Effector memory CD8-positive, alpha-beta T cell (primary cell): ENCODE data around the gene MSL1.
"Not testable (repeated sequence)": the region's sequence is repeated elsewhere in the genome, so short reads cannot be mapped to it uniquely, and the experiment has no call there.

Experiments used
- ATAC-seq: fragments of 150-1000 bp; cut with Tn5 transposase; replicated peaks from 2 replicates; pipeline ENCODE4 v1.10.0; 2021; ENCODE audit warnings: mild to moderate bottlenecking, moderate library complexity
- DNase-seq, 3 experiments: peaks; one replicate each; pipeline ENCODE4 v3.0.0; 2021
- H3K27ac Mint-ChIP-seq, 2 donors: one replicate each; pipeline ENCODE4 v1.8.0; 2022; ENCODE audit warnings: mild to moderate bottlenecking in 2 of 2, mixed read lengths in 2 of 2, moderate library complexity in 2 of 2
- H3K27me3 Mint-ChIP-seq, 2 donors: one replicate each; pipeline ENCODE4 v1.8.0; 2022; ENCODE audit warnings: mixed read lengths in 2 of 2
- H3K36me3 Mint-ChIP-seq: one replicate; pipeline ENCODE4 v1.8.0; 2022; ENCODE audit warnings: mild to moderate bottlenecking, moderate library complexity, mixed read lengths; ENCODE audit not compliant: insufficient read depth
- H3K4me1 Mint-ChIP-seq, 2 donors: one replicate each; pipeline ENCODE4 v1.8.0; 2022; ENCODE audit warnings: low read depth in 2 of 2, mixed read lengths in 2 of 2
- H3K4me3 Mint-ChIP-seq, 2 donors: one replicate each; pipeline ENCODE4 v1.8.0; 2022; ENCODE audit warnings: mild to moderate bottlenecking in 2 of 2, mixed read lengths in 2 of 2, moderate library complexity in 2 of 2
- H3K9me3 Mint-ChIP-seq, 2 donors: one replicate each; pipeline ENCODE4 v1.8.0; 2022; ENCODE audit warnings: mixed read lengths in 2 of 2

The MSL1 gene

DNA sequence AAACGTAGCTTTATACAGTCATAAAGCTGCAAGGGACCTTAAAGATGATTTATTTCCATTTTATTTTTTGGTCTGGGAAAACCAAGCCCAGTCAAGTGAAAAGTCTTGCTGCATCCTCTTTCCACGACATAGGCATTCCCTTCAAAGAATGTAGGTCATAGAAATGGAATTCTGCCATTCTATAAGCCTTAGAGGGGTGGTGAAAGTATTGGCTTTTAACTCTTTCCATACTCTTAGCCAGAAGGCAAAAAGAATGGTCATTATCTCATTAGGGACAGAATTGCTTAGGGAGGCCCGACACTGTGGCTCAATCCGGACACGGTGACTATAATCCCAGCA is 7.9 kb upstream of the MSL1 start:
- peak overlapping the region; percentile 76 for H3K4me3 Mint-ChIP-seq
- H3K4me1 Mint-ChIP-seq = peaks cover 41 to 45% of the 10 kb centered on the region in 2 donors
- no peaks in the 10 kb centered on the region for H3K9me3 Mint-ChIP-seq
- H3K36me3 Mint-ChIP-seq = peaks cover 3% of the 10 kb centered on the region
- peak overlapping the region in 1 of 2 donors; percentile 99 for H3K27ac Mint-ChIP-seq
- no peak for DNase-seq
- H3K27me3 Mint-ChIP-seq = no peaks in the 10 kb centered on the region
- ATAC-seq = no peak

DNA sequence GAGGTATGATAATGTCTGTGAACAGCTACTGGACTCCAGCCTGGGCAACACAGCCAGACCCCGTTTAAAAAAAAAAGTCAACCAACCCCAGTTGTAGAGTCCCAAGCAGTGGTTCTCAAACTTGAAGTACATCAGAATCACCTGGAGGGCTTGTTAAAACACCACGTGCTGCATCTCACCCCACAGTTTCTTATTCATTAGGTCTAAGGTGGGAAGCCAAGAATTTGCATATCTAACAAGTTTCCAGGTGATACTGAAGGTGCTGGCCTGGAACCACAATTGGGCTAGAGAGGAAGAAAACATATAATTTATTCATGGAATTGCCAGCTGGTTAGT is 6.7 kb upstream of the MSL1 start:
- Mint-ChIP-seq H3K36me3 (peaks cover 2% of the 10 kb centered on the region), H3K9me3 (no peaks in the 10 kb centered on the region), H3K27ac (no peak overlapping the region), H3K27me3 (no peaks in the 10 kb centered on the region), H3K4me1 (peaks cover 35 to 38% of the 10 kb centered on the region in 2 donors), H3K4me3 (no peak overlapping the region)
- DNase-seq (no peak), ATAC-seq (no peak)

DNA sequence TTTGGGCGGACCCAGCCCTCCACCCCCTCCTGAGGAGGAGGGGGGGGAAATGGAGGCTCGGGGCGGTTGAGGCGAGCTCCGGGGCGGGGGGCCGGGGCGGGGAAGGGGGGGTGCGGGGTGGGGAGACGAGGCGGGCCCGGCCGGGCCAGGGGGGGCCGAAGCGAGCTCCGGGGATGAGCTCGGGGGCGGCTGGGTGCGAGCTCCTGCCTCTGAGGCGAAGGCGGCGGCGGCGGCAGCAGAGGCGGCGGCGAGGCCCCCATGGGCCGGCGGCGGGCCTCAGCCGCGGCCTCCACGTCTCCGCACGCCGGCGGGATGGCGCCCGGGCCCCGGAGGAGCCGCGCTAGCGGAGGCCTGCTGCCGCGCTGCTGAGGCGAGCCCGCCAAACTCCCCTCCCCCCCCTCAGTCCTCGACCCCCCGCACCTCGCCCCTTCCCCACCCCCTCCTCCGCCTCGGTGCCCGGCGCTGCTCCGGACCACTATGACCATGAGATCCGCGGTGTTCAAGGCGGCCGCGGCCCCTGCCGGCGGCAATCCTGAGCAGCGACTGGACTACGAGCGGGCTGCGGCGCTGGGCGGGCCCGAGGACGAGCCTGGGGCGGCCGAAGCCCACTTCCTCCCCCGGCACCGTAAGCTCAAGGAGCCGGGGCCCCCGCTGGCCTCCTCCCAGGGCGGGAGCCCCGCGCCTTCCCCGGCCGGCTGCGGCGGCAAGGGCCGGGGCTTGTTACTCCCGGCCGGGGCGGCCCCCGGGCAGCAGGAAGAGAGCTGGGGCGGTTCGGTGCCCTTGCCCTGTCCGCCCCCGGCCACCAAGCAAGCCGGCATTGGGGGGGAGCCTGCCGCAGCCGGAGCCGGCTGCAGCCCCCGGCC is 596 bp downstream of the MSL1 start:
- Mint-ChIP-seq H3K36me3 (peaks cover 37% of the 10 kb centered on the region), H3K9me3 (no peaks in the 10 kb centered on the region), H3K4me1 (peaks cover 24 to 28% of the 10 kb centered on the region in 2 donors), H3K27me3 (no peaks in the 10 kb centered on the region), H3K27ac (peak overlapping the region in 1 of 2 donors; percentile 65), H3K4me3 (peak overlapping the region; percentile 90 to 93)
- peak; percentile 46 for ATAC-seq
- DNase-seq = peak in 1 of 3 experiments; percentile 29

DNA sequence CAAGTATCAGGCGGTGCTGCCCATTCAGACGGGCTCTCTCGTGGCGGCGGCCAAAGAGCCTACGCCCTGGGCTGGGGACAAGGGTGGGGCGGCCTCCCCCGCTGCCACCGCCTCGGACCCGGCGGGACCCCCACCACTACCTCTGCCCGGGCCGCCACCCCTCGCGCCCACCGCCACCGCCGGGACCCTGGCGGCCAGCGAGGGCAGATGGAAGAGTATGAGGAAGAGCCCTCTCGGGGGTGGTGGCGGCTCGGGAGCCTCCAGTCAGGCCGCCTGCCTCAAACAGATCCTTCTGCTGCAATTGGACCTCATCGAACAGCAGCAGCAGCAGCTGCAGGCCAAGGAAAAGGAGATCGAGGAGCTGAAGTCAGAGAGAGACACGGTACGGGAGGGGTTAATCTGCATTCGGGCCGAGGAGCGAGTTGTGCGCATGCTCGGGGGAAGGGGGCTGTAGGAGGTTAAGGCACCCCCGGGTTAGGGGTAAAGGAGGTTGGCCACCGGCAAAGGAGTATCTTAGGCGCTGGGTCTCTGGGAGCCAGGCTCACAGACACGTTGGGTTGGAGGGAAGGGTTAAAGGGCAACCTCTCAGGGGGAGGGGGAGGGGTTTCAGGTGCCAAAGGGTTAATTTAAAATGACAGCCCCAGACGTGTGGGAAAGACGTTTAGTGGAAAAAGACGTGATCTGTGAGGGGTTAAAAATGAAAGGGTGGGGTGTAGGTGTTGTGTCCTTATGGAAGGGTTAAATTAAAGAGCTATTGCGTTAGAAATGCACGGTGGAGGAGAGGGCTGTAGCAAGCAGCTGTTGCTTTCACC is 1.4 kb downstream of the MSL1 start:
- no peaks in the 10 kb centered on the region for H3K27me3 Mint-ChIP-seq
- peak overlapping the region; percentile 90 to 93 for H3K4me3 Mint-ChIP-seq
- no peaks in the 10 kb centered on the region for H3K9me3 Mint-ChIP-seq
- H3K27ac Mint-ChIP-seq = peak overlapping the region; percentile 88 to 93
- H3K4me1 Mint-ChIP-seq = peaks cover 24 to 28% of the 10 kb centered on the region in 2 donors
- ATAC-seq (peak; percentile 35), DNase-seq (no peak)
- H3K36me3 Mint-ChIP-seq = peaks cover 43% of the 10 kb centered on the region

DNA sequence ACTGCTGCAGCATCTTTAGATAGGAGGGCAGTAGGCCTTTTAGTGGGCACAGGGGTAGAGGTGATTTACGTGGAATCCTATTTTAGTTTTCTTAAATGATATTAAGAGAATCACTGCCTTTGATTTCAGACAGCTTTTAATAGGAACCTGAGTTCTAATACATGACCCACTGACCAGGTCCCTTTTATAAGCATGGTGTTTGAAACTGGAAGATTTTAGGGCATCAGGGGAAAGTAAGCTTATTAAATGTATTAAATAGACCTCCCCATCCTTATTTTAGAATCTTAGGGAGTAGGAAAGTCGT is 2.0 kb downstream of the MSL1 start:
- Mint-ChIP-seq H3K4me1 (peaks cover 24 to 28% of the 10 kb centered on the region in 2 donors), H3K27me3 (no peaks in the 10 kb centered on the region), H3K4me3 (peak overlapping the region; percentile 90 to 93), H3K36me3 (peaks cover 47% of the 10 kb centered on the region), H3K27ac (peak overlapping the region; percentile 88 to 93), H3K9me3 (no peaks in the 10 kb centered on the region)
- no peak for ATAC-seq
- DNase-seq = no peak

DNA sequence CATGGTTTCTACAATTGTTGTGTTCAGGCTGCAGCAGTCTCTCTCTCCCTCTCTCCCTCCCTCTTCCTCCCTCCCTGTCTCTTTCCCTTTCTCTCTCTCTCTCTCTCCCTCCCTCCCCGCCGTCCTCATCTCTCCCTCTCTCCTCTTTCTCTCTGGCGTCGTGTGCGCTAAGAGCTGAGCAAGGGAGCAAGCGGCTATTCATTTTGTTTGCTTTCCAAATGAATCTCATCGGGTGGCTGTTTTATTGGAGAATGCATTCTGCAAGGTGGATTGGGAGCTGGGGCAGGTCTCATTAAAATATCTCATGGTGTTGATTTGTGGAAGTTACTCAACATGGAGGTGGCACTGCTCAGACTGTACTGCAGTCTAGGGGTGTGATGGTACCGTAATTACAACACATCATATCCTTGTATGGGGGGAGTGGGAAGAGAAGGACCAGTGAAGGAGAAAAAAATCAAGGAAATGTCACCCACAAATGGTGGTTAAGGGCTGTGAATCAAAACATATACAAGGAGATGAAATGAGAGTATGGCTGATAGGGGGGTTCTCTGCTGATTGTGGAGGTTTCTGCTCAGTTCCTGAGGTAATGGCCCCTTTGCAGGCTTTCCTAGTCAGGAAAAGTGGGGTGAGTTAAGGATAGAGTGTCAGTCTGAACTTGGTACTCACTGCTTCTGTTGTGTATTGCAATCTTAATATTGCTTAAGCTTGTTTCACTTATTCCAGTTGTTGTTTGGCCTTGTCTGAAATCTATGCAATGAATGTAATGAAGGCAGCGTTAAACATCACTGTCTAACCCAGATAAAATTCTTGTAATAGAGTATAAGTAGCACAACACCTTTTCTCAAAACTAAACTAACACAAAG is 2.7 kb downstream of the MSL1 start:
- peaks cover 24 to 28% of the 10 kb centered on the region in 2 donors for H3K4me1 Mint-ChIP-seq
- peak overlapping the region; percentile 90 to 93 for H3K4me3 Mint-ChIP-seq
- peaks cover 53% of the 10 kb centered on the region for H3K36me3 Mint-ChIP-seq
- DNase-seq (no peak), ATAC-seq (peak; percentile 6)
- no peaks in the 10 kb centered on the region for H3K27me3 Mint-ChIP-seq
- peak overlapping the region; percentile 3 to 93 for H3K27ac Mint-ChIP-seq
- no peaks in the 10 kb centered on the region for H3K9me3 Mint-ChIP-seq

DNA sequence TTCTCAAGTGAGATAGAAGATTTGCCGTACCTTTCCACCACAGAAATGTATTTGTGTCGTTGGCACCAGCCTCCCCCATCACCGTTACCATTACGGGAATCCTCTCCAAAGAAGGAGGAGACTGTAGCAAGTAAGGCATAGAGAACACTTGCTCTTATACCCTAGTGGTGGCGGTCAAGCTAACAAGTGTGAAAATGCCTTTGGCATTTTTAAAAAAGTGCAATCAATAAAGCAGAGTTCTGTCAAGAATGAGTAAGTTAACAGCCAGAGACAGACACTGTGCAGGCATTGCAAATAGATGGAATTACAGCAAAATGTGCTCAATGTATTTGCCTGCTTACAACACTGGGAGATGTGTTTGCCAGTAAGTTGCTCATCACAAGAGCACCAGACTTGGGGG is 7.7 kb downstream of the MSL1 start:
- peak overlapping the region in 1 of 2 donors; percentile 80 for H3K27ac Mint-ChIP-seq
- H3K27me3 Mint-ChIP-seq = no peaks in the 10 kb centered on the region
- peaks cover 83% of the 10 kb centered on the region for H3K36me3 Mint-ChIP-seq
- no peaks in the 10 kb centered on the region for H3K9me3 Mint-ChIP-seq
- peaks cover 9 to 11% of the 10 kb centered on the region in 2 donors for H3K4me1 Mint-ChIP-seq
- DNase-seq (no peak), ATAC-seq (no peak)
- no peak overlapping the region for H3K4me3 Mint-ChIP-seq

DNA sequence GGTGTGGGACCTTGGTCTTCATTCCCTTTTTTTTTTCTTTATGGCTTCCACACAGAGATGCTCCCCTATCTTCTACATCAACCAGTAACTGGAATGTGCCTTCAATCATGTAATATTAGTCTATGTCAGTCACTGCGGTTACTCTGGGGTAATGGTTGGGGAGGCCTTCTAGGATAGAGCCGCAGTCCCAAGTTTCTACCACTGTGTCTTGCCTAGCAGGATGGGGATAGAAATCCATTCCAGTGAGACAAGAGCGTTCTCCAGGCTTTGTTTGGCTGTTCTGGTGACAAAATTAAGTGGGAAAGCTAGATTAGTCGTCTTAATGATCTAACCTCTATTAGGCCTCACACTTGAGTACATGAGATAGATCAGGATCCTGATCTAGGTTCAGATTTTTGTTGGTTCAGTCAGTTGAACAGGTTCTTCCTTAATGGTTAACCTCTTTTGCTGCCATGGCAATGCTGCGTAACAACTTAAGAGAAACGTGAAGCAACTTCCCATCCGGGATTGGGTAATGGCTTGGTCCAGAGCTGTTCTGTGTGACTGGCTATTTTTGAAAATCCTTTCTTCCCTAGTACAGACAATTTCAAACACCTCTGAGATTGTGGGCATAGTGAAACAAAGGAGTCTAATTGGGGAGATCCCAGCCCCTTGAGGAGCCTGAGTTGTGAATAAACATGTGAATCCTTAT is 8.7 kb downstream of the MSL1 start:
- ATAC-seq = no peak
- no peak for DNase-seq
- no peaks in the 10 kb centered on the region for H3K9me3 Mint-ChIP-seq
- H3K36me3 Mint-ChIP-seq = peaks cover 85% of the 10 kb centered on the region
- no peak overlapping the region for H3K4me3 Mint-ChIP-seq
- H3K4me1 Mint-ChIP-seq = peaks cover 8 to 9% of the 10 kb centered on the region in 2 donors
- H3K27ac Mint-ChIP-seq = peak overlapping the region in 1 of 2 donors; percentile 74
- H3K27me3 Mint-ChIP-seq = no peaks in the 10 kb centered on the region

DNA sequence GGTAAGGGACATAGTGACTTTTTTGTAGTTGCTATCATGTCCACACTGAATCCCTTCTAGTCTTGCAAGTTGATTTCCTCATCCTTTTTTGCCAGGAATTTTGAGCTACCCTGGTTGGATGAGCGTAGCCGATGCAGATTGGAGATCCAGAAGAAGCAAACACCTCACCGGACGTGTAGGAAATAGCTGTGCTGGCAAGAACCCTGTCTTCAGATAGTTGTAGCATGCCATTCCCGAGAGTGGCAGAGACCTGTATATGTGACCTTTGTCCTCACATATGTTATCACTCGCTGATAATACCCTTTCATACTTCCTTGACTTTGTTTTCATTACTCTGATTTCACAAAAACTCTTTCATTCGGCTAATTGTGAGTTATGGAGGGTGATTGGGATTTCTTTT is 12.4 kb downstream of the MSL1 start:
- no peak for ATAC-seq
- H3K27me3 Mint-ChIP-seq = no peaks in the 10 kb centered on the region
- H3K9me3 Mint-ChIP-seq = no peaks in the 10 kb centered on the region
- H3K4me3 Mint-ChIP-seq = no peak overlapping the region
- peaks cover 8% of the 10 kb centered on the region in 2 donors for H3K4me1 Mint-ChIP-seq
- H3K27ac Mint-ChIP-seq = peak overlapping the region; percentile 8 to 82
- peaks cover 78% of the 10 kb centered on the region for H3K36me3 Mint-ChIP-seq
- DNase-seq = no peak

DNA sequence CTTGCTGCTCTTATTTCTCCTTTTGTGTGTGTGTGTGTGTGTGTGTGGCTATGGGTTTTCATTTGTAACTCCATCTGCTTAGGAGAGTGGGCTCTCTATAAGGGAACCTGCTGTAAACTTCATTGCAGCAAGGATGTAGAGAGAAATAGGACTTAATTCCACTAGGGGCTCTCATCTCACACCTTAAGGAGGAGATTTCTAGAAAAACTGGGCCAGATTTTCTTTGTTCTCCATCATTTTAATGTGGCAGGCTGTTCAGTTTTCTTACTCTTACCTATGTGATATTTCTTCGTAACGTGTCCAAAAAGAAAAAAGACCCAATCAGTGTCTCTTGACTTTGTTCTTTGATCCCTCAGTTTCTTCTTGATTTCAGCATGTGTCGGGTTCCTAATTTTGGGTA is 14.0 kb downstream of the MSL1 start:
- DNase-seq (no peak), ATAC-seq (no peak)
- H3K36me3 Mint-ChIP-seq = peaks cover 78% of the 10 kb centered on the region
- H3K27ac Mint-ChIP-seq = peak overlapping the region; percentile 8 to 82
- no peaks in the 10 kb centered on the region for H3K27me3 Mint-ChIP-seq
- H3K4me3 Mint-ChIP-seq = no peak overlapping the region
- no peaks in the 10 kb centered on the region for H3K9me3 Mint-ChIP-seq
- H3K4me1 Mint-ChIP-seq = peaks cover 12 to 22% of the 10 kb centered on the region in 2 donors

DNA sequence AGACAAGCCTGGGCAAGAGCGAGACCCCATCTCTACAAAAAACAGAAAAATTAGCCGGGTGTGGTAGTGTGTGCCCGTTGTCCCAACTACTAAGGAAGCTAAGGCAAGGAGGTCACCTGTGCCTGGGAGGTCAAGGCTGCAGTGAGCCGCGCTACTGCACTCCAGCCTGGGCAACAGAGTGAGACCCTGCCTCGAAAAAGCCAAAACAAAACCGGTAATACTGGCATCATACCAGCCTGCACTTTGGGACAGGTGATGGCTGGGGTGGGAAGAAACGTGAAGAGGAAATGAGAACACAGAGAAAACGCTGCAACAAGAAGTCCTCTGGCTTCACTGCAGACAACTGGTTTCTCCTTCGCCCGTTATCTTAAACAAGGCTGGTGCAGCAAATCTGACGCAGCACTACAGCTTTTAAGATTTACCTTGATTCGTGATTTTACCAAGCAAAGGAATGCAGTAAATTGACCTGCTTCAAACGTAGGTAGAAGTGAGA is 17.8 kb downstream of the MSL1 start:
- Mint-ChIP-seq H3K4me3 (peak overlapping the region; percentile 72 to 83), H3K27me3 (no peaks in the 10 kb centered on the region), H3K4me1 (peaks cover 25 to 37% of the 10 kb centered on the region in 2 donors), H3K27ac (peak overlapping the region; percentile 97 to 98), H3K36me3 (peaks cover 67% of the 10 kb centered on the region), H3K9me3 (no peaks in the 10 kb centered on the region)
- DNase-seq (no peak), ATAC-seq (peak; percentile 16)

DNA sequence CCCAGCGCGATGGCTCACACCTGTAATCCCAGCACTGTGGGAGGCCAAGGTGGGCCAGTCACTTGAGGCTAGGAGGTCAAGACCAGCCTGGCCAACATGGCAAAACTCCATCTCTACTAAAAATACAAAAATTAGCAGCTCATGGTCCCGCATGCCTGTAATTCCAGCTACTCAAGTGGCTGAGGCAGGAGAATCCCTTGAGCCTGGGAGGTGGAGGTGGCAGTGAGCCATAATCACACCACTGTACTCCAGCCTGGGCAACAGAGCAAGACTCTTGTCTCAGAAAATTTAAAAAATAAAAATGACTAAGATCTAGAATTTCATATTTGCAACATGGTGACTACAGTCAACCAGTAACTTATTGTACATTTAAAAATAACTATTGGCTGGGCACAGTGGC is 21.4 kb downstream of the MSL1 start:
- H3K27ac Mint-ChIP-seq = not testable (repeated sequence)

DNA sequence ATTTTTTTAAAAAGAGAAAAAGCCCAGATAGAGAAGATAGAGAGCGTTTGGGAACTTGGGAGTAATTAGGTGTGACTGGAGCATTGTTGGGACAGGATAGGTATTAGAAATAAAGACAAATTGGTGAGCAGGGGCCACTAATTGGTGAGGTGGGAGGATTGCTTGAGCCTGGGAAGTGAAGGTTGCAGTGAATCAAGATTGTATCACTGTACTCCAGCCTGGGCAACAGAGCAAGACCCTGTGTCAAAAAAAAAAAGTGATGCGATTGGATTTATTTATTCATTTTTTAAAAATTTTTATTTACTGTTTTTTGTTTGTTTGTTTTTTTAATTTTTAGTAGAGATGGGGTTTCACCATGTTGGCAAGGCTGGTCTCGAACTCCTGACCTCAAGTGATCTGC is 23.7 kb downstream of the MSL1 start:
- peak overlapping the region; percentile 26 to 81 for H3K27ac Mint-ChIP-seq
- DNase-seq = no peak
- H3K27me3 Mint-ChIP-seq = no peaks in the 10 kb centered on the region
- ATAC-seq = no peak
- H3K36me3 Mint-ChIP-seq = peaks cover 70% of the 10 kb centered on the region
- no peaks in the 10 kb centered on the region for H3K9me3 Mint-ChIP-seq
- no peak overlapping the region for H3K4me3 Mint-ChIP-seq
- H3K4me1 Mint-ChIP-seq = peaks cover 32 to 57% of the 10 kb centered on the region in 2 donors

More for the DNA sequence above, 21.4 kb downstream of the MSL1 start:
- not testable (repeated sequence) for H3K27me3 Mint-ChIP-seq, H3K4me3 Mint-ChIP-seq, DNase-seq, H3K9me3 Mint-ChIP-seq, ATAC-seq
- H3K4me1 Mint-ChIP-seq = peaks cover 30 to 45% of the 10 kb centered on the region in 2 donors
- peaks cover 68% of the 10 kb centered on the region for H3K36me3 Mint-ChIP-seq
